NCI-H510A (cell line): Measurements from ENCODE around the gene NEK4.

Experiments used
- DNase-seq: peaks from one replicate; lab custom pipeline; 2025; lab: John Stamatoyannopoulos, UW

The NEK4 gene

DNA sequence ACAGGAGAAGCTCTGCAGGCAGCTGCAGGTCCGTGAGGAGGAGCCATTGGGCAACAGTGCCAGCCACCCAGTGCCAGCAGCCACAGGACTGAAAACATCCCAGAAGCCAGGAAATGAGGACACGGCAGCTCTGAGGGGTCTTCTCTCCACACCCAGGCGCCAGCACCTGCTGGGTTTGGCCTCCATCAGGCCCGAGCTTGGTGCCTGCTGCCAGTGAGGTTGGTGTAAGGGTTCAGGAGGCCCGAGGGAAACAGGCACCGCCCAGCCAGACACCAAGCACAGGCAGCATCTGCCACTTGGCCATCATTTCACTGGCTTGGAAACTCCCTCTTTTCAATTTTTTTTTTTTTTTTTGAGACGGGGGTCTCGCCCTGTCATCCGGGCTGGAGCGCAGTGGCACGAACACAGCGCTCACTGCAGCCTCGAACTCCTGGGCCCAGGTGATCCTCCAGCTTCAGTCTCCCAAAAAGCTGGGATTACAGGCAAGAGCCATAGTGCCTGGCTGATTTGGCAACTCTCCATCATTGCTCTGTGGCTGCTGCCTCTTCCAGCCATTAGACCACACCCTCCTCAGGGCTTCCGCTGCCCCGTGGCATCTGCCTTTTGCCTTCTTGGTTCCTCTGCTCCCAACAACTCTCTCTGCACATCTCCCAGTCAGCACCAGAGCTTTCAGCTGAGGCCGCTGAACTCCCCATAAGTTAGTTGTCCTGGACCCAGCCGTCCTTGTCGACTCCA lies 22.4 kb upstream of the NEK4 start:
- no peak for DNase-seq

- DNase-seq = no peak
Measured at GRCh38 chr3:52792413-52792812, 21.7 kb upstream of the NEK4 start.

DNA sequence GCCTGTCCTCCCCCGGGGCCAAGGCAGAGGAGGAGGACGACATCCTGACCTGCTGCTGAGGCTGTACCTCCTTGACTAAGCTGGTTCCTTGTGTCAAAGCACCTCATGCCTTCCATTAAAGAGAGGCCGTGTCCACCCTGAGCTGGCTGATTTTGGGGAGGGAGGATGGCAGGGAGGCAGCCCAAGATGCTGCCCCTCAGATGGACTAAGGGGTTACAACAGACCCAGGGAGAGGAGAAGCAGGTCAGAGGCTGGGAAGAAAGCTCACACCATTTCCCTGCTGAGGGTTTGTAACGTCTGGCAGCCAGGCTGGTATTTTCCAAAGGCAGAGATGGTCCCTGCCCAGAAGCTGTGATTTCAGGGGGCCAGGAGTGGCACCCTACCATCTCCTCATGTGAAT lies 21.2 kb upstream of the NEK4 start:
- no peak for DNase-seq

DNA sequence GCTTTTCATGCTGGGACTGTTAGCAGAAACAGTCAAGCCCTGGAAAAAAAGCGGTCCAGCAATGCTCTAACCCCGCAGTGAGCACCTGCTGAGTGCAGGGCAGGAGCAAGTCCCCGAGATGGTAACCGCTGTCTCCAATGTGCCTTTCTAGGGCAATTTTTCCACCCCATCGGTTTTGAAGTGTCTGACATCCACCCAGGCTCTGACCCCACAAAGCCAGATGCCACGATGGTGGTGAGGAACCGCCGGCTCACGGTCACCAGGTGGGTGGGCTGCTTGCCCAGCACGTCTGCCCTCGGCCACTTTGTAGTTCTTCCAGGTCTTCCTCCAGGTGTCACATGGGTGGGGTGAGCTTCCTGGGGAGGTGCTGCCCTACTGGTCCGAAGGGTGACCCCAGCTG lies 20.6 kb upstream of the NEK4 start:
- DNase-seq = no peak

DNA sequence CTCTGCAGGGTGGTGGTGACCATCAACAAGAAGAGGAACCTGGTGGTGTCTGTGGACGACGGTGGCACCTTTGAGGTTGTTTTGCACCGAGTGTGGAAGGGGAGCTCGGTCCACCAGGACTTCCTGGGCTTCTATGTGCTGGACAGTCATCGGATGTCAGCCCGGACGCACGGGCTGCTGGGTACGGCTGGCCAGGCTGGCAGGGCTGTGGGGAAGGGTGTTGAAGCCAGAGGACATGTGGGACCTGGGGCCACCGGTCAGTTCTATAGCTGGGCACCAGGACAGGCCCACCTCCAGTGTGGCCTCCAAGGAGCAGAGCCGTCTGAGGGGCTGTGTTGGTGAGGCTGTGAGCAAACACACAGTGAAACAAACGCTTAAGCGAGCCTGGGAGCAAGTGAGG lies 20.0 kb upstream of the NEK4 start:
- DNase-seq = no peak

- no peak for DNase-seq
Measured at GRCh38 chr3:52790337-52790736, 19.6 kb upstream of the NEK4 start.

- no peak for DNase-seq
Measured at GRCh38 chr3:52789746-52790040, 19.0 kb upstream of the NEK4 start.

DNA sequence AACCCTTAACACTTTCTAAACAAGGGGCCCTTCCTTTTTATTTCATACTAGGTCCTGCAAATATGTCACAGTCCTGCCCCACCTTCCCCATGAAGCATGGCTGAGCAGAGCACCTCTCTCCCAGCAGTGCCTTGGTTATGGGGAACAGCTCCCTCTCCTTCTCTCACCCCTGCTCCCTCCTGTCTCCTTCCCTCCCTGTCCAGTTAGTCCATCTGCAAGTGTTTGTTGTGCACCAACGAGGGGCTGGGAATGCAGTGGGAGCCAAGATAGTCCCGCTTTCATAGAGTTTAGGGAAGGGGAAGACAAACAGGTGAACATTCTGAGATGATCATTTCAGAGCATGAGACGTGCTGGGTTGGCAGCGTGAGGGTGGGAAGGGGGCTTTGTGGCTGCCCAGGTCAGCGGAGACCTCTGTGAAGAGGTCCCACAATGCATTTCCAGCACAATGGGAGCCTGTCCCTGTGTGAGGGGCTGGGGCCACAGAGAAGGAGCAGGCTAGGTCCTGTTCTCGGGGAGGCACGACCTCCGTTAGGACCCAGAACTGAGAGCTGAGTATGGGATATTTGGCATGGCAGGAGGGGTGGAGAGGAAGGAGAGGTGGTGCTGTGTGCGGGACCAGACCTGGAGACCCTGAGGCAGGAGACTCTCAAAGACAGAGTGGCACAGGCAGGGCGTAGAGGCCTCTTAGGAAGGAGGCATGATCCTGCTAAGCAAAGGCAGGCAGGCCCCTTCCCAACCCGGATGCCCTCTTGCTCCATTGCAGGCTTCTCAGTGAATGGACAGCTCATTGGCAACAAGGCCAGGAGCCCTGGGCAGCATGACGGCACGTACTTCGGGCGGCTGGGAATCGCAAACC lies 18.4 kb upstream of the NEK4 start:
- DNase-seq = no peak

DNA sequence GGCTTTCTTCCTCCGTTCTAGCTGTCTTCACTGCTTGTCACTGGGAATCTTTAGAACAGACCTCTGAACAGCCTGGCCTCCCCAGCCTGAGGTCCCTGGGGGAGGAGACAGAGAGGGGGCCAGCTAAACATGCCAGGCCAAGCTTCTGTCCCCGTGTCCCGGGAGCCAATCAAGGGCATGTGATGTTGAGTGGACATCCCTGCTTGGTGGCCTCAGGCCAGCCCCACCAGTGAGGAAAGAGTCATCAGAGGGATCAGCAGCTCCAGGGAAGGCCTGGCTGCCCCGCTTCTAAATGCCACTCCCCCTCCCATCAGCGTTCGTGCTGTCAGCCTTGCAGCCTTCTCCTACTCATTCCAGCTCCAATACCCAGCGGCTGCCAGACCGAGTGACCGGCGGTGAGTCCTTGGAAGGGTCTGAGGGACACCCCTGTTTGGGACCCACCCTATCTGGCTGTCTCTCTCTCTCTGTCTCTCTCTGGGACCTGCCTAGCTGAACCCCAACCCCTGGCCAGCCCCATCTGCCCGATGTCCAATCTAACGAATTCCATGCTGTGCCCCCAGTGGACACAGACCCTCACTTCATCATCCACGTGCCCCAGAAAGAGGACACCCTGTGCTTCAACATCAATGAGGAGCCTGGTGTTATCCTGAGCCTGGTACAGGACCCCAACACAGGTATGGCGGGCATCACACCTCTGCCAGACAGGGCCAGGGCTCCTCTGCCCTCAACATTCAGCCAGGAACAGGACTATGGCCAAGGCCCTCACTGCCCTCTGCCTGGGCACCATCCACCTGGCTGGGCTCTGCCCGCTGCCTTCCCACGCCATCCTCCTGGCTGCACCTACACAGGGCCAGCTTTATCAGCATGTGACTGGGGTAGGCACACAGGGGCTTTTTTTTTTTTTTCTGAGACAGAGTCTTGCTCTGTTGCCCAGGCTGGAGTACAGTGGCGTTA lies 17.2 kb upstream of the NEK4 start:
- no peak for DNase-seq

DNA sequence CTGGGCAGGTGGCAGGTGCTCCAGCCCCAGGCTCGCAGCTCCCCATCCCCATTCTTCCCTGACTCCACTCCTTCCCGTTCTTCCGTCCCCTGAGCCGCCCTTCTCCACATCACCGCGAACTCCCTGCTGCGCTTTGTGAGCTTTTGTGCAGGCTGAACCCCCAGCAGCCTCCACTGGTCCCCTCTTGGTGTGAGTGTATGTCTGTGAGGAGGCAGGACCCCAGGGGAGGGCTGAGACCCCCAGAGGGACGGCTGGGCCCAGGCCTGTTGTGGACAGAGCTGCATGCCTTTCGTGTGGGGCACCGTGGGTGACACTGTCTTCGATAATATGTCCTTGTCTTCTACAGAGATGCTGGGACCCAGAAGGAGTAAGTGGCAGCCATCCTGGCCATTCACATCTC lies 16.5 kb upstream of the NEK4 start:
- DNase-seq = no peak

- DNase-seq = no peak
Measured at GRCh38 chr3:52786330-52787215, 15.8 kb upstream of the NEK4 start.

DNA sequence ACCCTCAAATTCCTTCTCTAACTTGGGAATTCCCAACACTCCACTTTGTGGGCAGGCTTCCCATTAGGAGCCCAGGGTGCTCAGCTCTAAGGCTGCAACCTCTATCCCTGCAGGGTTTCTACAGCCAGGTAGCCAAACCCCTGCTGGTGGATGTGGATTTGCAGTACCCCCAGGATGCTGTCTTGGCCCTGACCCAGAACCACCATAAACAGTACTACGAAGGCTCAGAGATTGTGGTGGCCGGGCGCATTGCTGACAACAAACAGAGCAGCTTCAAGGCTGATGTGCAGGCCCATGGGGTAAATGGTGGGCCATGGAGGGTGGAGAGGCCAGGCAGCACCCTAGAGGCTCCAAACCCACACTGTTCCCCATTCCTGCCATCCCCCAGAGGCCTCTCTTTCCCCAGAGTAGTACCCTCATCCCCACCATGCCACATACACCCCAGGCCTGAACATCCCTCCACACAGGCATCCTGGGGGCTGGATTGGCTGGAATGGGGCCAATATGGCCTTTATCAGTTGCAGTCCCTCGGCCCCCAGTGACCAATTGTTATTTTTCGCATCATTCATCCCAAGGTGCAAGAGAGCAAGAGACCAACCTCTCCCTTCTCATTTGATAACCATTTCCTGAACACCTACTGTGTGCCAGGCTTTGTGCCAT lies 14.3 kb upstream of the NEK4 start:
- DNase-seq = no peak

- no peak for DNase-seq
Measured at GRCh38 chr3:52784021-52784621, 13.4 kb upstream of the NEK4 start.

GRCh38 chr3:52783211-52783555 lies 12.4 kb upstream of the NEK4 start:
- no peak for DNase-seq

DNA sequence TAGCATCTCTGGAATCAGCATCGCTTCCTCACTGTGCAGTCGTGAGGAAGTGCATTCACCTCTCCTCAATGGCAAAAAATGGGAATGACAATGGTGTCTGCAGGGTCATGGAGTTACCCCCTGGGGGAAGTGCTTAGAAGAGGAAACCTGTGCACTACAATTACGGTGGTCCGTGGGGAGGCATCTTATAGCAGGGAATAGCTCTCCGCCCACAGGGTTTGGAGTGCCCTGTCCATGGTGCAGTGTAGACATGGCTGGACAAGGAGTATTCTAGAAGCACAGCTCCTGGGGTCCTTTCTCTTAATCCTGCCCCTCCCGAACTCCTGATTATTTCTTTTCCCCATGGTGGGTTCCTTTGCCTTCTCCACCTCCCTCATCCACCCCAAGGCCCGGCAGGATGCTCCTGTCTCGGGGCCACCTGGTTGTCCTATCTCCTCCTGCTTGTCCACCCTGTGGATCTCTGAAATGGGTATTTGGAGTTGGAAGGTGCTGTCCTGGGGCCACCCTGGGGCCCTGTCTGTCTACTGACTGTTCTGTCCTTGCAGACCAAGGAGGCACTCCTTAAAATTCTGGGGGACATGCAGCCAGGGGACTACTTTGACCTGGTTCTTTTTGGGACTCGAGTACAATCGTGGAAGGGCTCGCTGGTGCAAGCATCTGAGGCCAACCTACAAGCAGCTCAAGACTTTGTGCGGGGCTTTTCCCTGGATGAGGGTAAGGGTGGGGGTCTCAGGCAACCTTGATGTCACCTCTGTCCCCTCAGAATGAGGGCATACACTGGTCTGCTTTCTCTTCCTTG lies 11.9 kb upstream of the NEK4 start:
- no peak for DNase-seq

- no peak for DNase-seq
Measured at GRCh38 chr3:52781741-52782140, 11.0 kb upstream of the NEK4 start.

GRCh38 chr3:52779837-52780585 lies 9.3 kb upstream of the NEK4 start:
- DNase-seq = no peak

DNA sequence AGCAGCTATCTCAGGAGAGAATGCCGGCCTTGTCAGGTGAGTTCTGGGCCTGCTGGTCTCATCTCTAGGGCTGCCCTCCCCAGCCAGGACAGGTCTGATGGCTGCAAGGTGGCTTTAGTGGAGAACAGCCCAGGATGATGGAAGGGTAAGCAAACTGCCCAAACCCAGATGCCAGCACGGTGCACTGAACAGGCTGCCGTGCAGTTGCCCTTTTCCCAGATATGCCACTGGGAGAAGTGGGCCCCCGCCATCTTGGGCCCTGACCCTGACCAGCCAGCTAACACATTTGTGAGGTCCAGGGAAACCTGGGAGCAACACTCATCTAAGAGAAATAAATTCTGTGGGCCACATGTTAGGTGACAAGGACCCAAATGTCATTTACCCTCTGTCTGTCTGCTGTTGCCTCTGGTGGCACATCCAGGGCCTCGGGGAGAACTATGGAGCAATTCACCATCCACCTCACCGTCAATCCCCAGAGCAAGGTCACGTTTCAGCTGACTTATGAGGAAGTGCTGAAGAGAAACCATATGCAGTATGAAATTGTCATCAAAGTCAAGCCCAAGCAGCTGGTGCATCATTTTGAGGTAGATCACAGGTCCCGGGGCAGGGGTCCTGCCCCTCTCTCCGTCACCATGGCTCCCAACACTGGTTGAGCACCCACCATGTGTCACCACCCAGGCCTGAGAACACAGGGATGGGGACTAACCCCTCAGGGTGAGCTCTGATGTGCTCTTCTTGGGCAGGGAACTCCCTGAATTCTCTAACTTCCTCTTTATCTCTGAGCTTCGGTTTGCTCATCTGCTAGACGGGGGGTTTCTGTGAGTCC lies 8.5 kb upstream of the NEK4 start:
- no peak for DNase-seq
